Measurements from ENCODE around the gene PSMG2. TPM values are rescaled to one million over a fixed set of nuclear protein-coding genes. Genes with fewer than 3 reads are reported as not detected.

The PSMG2 gene
- total RNA-seq, 2 donors from 2014 or later: 8.2 to 36.8 TPM

GRCh38 chr18:12711446-12711845, 8.6 kb downstream of the PSMG2 start:
- Histone ChIP-seq H3K9me3 (no peaks in the 10 kb centered on the region), H3K27me3 (no peaks in the 10 kb centered on the region), H3K4me1 (no peaks in the 10 kb centered on the region), H3K36me3 (replicated peaks in 1 of 2; ENCODE audit: insufficient read depth in 1 of 2, low read depth in 2 of 2) (peaks cover 5 to 18% of the 10 kb centered on the region in 2 donors), H3K4me3 (no peak overlapping the region), H3K27ac (no peak overlapping the region)
- no peak for ATAC-seq
- intact Hi-C loops (cut with DNase I): no loop called here
- 95 to 96% methylated on average over 5 of the region's 5 CpGs for WGBS, 2 donors
- no peak for DNase-seq
- TF ChIP-seq POLR2A (IDR thresholded peaks at IDR 0.05) (no peak), CTCF (IDR thresholded peaks at IDR 0.05) (no peak)

- Histone ChIP-seq H3K4me3 (no peak overlapping the region), H3K9me3 (no peaks in the 10 kb centered on the region), H3K27me3 (no peaks in the 10 kb centered on the region), H3K4me1 (no peaks in the 10 kb centered on the region), H3K36me3 (replicated peaks in 1 of 2; ENCODE audit: insufficient read depth in 1 of 2, low read depth in 2 of 2) (peaks cover 0 to 16% of the 10 kb centered on the region in 2 donors), H3K27ac (no peak overlapping the region)
- ATAC-seq (no peak), DNase-seq (no peak)
- 92 to 93% methylated on average over 5 of the region's 5 CpGs for WGBS, 2 donors
- TF ChIP-seq POLR2A (IDR thresholded peaks at IDR 0.05) (no peak), CTCF (IDR thresholded peaks at IDR 0.05) (no peak)
- intact Hi-C loops (cut with DNase I): no loop called here
Measured at GRCh38 chr18:12721495-12722275, 18.8 kb downstream of the PSMG2 start.

- no peak for DNase-seq
- no peak for ATAC-seq
- intact Hi-C loops (cut with DNase I): no loop called here
- no peaks in the 10 kb centered on the region for H3K9me3 ChIP-seq
- TF ChIP-seq POLR2A (IDR thresholded peaks at IDR 0.05) (no peak), CTCF (IDR thresholded peaks at IDR 0.05) (no peak)
- no peaks in the 10 kb centered on the region for H3K27me3 ChIP-seq
- H3K27ac ChIP-seq: no peak overlapping the region
- H3K4me1 ChIP-seq: no peaks in the 10 kb centered on the region
- no peak overlapping the region for H3K4me3 ChIP-seq
- peaks cover 0 to 16% of the 10 kb centered on the region in 2 donors for H3K36me3 ChIP-seq (replicated peaks in 1 of 2; ENCODE audit: insufficient read depth in 1 of 2, low read depth in 2 of 2)
- 78 to 92% methylated on average over 6 to 7 of the region's 7 CpGs for WGBS, 2 donors
Measured at GRCh38 chr18:12722731-12723130, 19.9 kb downstream of the PSMG2 start.

GRCh38 chr18:12726331-12726730, 23.5 kb downstream of the PSMG2 start:
- intact Hi-C loops (cut with DNase I): loop anchor here (5.0 kb wide), 1 partner anchor 206 kb away; no protein-coding TSS in a partner anchor
- Histone ChIP-seq H3K36me3 (replicated peaks in 1 of 2; ENCODE audit: insufficient read depth in 1 of 2, low read depth in 2 of 2) (peaks cover 0 to 8% of the 10 kb centered on the region in 2 donors), H3K9me3 (no peaks in the 10 kb centered on the region), H3K27ac (no peak overlapping the region), H3K4me1 (no peaks in the 10 kb centered on the region), H3K4me3 (no peak overlapping the region), H3K27me3 (no peaks in the 10 kb centered on the region)
- TF ChIP-seq POLR2A (IDR thresholded peaks at IDR 0.05) (no peak), CTCF (IDR thresholded peaks at IDR 0.05) (no peak)
- ATAC-seq: no peak
- no peak for DNase-seq
- WGBS, 2 donors: 51 to 57% methylated on average over 4 of the region's 4 CpGs

All from body of pancreas (tissue), 4 donors.